Gastroesophageal sphincter (tissue), 3 donors: ENCODE data around the gene REEP1.
"Not testable (repeated sequence)": the region's sequence is repeated elsewhere in the genome, so short reads cannot be mapped to it uniquely, and the experiment has no call there.

Experiments used
- EP300 ChIP-seq: sonication (generic); formaldehyde crosslinking; IDR thresholded peaks from one replicate; pipeline ENCODE4 v1.6.1; 2017; ENCODE audit warnings: antibody characterized with exemption, mild to moderate bottlenecking
- POLR2A ChIP-seq, 2 donors: fragments of 450-650 bp; IDR thresholded peaks; one replicate each; pipeline ENCODE4 v1.6.1; 2017; ENCODE audit warnings: antibody characterized with exemption in 2 of 2, mild to moderate bottlenecking in 2 of 2, moderate library complexity in 1 of 2
- POLR2AphosphoS5 ChIP-seq: sonication (generic); formaldehyde crosslinking; IDR thresholded peaks from one replicate; pipeline ENCODE4 v1.6.1; 2017; ENCODE audit warnings: antibody characterized with exemption
- TF ChIP-seq, protein P1 (sequence below), 4 experiments: fragments of 200-600 bp in 2 of 4; fragments of 450-650 bp in 2 of 4; sonication (generic) in 1 of 4; IDR thresholded peaks; one replicate each; pipeline ENCODE4 v1.5.1; 2017 to 2019; ENCODE audit warnings: antibody characterized with exemption in 4 of 4, mild to moderate bottlenecking in 2 of 4, moderate library complexity in 2 of 4

DNA sequence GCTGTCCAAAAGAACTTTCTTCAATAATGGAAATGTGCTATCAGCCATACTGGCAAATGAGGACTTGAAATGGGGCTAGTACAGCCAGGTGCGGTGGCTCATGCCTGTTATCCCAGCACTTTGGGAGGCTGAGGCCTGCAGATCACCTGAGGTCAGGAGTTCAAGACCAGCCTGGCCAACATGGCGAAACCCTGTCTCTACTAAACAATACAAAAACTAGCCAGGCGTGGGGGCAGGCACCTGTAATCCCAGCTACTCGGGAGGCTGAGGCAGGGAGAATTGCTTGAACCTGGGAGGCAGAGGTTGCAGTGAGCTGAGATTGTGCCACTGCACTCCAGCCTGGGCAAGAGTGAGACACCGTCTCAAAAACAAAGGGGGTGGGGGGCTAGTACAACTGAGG, 92.6 kb downstream of the REEP1 start:
- not testable (repeated sequence) for TF ChIP-seq POLR2A (IDR thresholded peaks at IDR 0.05); POLR2AphosphoS5; EP300
- TF ChIP-seq, protein P1, sequence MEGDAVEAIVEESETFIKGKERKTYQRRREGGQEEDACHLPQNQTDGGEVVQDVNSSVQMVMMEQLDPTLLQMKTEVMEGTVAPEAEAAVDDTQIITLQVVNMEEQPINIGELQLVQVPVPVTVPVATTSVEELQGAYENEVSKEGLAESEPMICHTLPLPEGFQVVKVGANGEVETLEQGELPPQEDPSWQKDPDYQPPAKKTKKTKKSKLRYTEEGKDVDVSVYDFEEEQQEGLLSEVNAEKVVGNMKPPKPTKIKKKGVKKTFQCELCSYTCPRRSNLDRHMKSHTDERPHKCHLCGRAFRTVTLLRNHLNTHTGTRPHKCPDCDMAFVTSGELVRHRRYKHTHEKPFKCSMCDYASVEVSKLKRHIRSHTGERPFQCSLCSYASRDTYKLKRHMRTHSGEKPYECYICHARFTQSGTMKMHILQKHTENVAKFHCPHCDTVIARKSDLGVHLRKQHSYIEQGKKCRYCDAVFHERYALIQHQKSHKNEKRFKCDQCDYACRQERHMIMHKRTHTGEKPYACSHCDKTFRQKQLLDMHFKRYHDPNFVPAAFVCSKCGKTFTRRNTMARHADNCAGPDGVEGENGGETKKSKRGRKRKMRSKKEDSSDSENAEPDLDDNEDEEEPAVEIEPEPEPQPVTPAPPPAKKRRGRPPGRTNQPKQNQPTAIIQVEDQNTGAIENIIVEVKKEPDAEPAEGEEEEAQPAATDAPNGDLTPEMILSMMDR (IDR thresholded peaks at IDR 0.05), result not testable (repeated sequence)
